SU-DHL-6 (cell line): ENCODE measurements around the gene GDPD3.

Experiments used
- EZH2phosphoT487 ChIP-seq: fragments of 200-600 bp; sonication (generic), shearing (Covaris generic); conservative IDR thresholded peaks from 2 replicates; pipeline ENCODE4 v1.6.1; 2018; ENCODE audit warnings: mild to moderate bottlenecking, antibody characterized with exemption, low read length, moderate library complexity, mixed read lengths
- TF ChIP-seq, protein P1 (sequence below): fragments of 200-600 bp; sonication (generic); IDR thresholded peaks from one replicate; pipeline ENCODE4 v1.5.1; 2017; ENCODE audit warnings: antibody characterized with exemption, mild to moderate bottlenecking, low read length, moderate library complexity; ENCODE audit not compliant: insufficient read depth, poor library complexity, severe bottlenecking

DNA sequence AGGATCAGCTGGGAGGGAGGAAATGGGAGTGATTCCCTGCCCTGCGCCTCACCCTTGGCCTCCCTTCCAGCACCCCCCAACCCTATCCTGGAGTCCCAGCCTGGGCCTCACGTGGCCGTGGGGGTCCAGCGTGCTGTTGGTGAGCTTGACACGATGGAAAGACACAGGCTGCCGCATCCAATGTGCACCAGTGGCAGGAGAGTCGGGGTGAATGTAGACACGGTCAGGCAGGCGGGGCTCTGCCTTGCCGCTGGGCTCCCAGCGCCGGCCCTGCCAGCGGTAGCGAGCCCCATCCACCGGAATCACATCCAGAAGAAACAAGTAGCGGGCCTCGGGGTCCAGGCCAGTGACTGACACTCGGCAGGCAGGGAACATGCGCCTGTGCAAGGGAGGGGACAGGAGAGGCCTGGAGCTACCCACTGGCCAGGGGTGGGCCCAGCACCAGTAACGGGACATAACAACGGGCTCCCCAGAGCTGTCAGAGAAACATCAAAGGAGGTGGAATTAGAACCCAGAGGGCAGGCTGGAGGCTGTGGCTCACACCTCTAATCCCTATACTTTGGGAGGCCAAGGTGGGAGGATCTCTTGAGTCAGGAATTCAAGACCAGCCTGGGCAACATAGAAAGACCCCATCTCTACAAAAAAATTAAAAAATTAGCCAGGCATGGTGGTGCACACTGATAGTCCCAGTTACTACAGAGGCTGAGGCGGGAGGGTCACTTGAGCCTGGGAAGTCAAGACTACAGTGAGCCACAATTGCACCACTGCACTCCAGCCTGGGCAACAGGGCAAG is 24.3 kb downstream of the GDPD3 start:
- TF ChIP-seq, protein P1, sequence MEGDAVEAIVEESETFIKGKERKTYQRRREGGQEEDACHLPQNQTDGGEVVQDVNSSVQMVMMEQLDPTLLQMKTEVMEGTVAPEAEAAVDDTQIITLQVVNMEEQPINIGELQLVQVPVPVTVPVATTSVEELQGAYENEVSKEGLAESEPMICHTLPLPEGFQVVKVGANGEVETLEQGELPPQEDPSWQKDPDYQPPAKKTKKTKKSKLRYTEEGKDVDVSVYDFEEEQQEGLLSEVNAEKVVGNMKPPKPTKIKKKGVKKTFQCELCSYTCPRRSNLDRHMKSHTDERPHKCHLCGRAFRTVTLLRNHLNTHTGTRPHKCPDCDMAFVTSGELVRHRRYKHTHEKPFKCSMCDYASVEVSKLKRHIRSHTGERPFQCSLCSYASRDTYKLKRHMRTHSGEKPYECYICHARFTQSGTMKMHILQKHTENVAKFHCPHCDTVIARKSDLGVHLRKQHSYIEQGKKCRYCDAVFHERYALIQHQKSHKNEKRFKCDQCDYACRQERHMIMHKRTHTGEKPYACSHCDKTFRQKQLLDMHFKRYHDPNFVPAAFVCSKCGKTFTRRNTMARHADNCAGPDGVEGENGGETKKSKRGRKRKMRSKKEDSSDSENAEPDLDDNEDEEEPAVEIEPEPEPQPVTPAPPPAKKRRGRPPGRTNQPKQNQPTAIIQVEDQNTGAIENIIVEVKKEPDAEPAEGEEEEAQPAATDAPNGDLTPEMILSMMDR = no peak
- TF ChIP-seq EZH2phosphoT487 = no peak
